WTC11 (cell line): ENCODE results near the gene PHC1.

Source experiments
- CBFB ChIP-seq: sonication (generic); formaldehyde crosslinking; IDR thresholded peaks from 2 replicates; pipeline ENCODE4 v1.8.1; 2022; ENCODE audit warnings: mild to moderate bottlenecking, low read depth, missing genetic modification reagents
- NFATC4 ChIP-seq: fragments of 250-450 bp; sonication (Bioruptor Pico); IDR thresholded peaks from 2 replicates; pipeline ENCODE4 v1.9.0; 2021; ENCODE audit warnings: mild to moderate bottlenecking
- NR2C2 ChIP-seq: sonication (generic); formaldehyde crosslinking; IDR thresholded peaks from 2 replicates; pipeline ENCODE4 v1.8.0; 2022; ENCODE audit warnings: mild to moderate bottlenecking, missing genetic modification reagents
- SMAD4 ChIP-seq: sonication (generic); formaldehyde crosslinking; IDR thresholded peaks from 2 replicates; pipeline ENCODE4 v1.8.0; 2022; ENCODE audit warnings: mild to moderate bottlenecking, missing genetic modification reagents
- TEAD4 ChIP-seq: sonication (generic); formaldehyde crosslinking; IDR thresholded peaks from 2 replicates; pipeline ENCODE4 v1.8.0; 2022; ENCODE audit warnings: mild to moderate bottlenecking, missing genetic modification reagents
- TF ChIP-seq, protein P1 (sequence below): fragments of 200-600 bp; IDR thresholded peaks from 2 replicates; pipeline ENCODE4 v1.8.0; 2022; ENCODE audit warnings: antibody characterized with exemption
- TF ChIP-seq, protein P2 (sequence below): sonication (generic); formaldehyde crosslinking; IDR thresholded peaks from 2 replicates; pipeline ENCODE4 v1.8.0; 2022; ENCODE audit warnings: mild to moderate bottlenecking, missing genetic modification reagents
- TF ChIP-seq, protein P3 (sequence below): sonication (generic); formaldehyde crosslinking; IDR thresholded peaks from 2 replicates; pipeline ENCODE4 v1.8.1; 2023; ENCODE audit warnings: mild to moderate bottlenecking, missing genetic modification reagents, borderline replicate concordance
- TF ChIP-seq, protein P4 (sequence below): sonication (generic); formaldehyde crosslinking; IDR thresholded peaks from 2 replicates; pipeline ENCODE4 v1.8.1; 2022; ENCODE audit warnings: missing genetic modification reagents, borderline replicate concordance

DNA sequence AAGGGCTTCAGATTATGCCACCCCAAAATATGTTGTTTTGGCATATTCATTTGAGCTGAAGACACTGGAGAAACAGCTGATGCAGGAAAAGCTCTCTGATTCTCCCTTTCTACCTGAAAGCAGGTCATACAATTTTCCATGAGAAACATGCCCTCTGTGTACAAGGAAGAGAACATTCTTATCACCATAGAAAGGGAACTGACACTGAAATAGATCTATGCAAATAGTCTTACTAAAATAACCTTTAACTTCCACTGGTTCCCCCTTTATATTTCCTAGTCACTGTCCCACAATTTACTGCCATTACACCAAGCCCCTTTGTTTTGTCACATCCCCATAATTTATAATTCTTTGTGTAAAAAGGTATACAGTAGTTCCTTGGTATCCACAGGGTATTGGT lies 9.6 kb upstream of the PHC1 start:
- TF ChIP-seq, protein P1, sequence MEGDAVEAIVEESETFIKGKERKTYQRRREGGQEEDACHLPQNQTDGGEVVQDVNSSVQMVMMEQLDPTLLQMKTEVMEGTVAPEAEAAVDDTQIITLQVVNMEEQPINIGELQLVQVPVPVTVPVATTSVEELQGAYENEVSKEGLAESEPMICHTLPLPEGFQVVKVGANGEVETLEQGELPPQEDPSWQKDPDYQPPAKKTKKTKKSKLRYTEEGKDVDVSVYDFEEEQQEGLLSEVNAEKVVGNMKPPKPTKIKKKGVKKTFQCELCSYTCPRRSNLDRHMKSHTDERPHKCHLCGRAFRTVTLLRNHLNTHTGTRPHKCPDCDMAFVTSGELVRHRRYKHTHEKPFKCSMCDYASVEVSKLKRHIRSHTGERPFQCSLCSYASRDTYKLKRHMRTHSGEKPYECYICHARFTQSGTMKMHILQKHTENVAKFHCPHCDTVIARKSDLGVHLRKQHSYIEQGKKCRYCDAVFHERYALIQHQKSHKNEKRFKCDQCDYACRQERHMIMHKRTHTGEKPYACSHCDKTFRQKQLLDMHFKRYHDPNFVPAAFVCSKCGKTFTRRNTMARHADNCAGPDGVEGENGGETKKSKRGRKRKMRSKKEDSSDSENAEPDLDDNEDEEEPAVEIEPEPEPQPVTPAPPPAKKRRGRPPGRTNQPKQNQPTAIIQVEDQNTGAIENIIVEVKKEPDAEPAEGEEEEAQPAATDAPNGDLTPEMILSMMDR = no peak
- TF ChIP-seq, protein P2, sequence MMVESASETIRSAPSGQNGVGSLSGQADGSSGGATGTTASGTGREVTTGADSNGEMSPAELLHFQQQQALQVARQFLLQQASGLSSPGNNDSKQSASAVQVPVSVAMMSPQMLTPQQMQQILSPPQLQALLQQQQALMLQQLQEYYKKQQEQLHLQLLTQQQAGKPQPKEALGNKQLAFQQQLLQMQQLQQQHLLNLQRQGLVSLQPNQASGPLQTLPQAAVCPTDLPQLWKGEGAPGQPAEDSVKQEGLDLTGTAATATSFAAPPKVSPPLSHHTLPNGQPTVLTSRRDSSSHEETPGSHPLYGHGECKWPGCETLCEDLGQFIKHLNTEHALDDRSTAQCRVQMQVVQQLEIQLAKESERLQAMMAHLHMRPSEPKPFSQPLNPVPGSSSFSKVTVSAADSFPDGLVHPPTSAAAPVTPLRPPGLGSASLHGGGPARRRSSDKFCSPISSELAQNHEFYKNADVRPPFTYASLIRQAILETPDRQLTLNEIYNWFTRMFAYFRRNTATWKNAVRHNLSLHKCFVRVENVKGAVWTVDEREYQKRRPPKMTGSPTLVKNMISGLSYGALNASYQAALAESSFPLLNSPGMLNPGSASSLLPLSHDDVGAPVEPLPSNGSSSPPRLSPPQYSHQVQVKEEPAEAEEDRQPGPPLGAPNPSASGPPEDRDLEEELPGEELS (CRISPR knock-in tag) = no peak
- TF ChIP-seq SMAD4 (CRISPR knock-in tag) (no peak), NFATC4 (no peak), TEAD4 (CRISPR knock-in tag) (no peak), CBFB (CRISPR knock-in tag) (no peak), NR2C2 (CRISPR knock-in tag) (no peak)
- TF ChIP-seq, protein P3, sequence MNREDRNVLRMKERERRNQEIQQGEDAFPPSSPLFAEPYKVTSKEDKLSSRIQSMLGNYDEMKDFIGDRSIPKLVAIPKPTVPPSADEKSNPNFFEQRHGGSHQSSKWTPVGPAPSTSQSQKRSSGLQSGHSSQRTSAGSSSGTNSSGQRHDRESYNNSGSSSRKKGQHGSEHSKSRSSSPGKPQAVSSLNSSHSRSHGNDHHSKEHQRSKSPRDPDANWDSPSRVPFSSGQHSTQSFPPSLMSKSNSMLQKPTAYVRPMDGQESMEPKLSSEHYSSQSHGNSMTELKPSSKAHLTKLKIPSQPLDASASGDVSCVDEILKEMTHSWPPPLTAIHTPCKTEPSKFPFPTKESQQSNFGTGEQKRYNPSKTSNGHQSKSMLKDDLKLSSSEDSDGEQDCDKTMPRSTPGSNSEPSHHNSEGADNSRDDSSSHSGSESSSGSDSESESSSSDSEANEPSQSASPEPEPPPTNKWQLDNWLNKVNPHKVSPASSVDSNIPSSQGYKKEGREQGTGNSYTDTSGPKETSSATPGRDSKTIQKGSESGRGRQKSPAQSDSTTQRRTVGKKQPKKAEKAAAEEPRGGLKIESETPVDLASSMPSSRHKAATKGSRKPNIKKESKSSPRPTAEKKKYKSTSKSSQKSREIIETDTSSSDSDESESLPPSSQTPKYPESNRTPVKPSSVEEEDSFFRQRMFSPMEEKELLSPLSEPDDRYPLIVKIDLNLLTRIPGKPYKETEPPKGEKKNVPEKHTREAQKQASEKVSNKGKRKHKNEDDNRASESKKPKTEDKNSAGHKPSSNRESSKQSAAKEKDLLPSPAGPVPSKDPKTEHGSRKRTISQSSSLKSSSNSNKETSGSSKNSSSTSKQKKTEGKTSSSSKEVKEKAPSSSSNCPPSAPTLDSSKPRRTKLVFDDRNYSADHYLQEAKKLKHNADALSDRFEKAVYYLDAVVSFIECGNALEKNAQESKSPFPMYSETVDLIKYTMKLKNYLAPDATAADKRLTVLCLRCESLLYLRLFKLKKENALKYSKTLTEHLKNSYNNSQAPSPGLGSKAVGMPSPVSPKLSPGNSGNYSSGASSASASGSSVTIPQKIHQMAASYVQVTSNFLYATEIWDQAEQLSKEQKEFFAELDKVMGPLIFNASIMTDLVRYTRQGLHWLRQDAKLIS (CRISPR knock-in tag) = no peak
- TF ChIP-seq, protein P4, sequence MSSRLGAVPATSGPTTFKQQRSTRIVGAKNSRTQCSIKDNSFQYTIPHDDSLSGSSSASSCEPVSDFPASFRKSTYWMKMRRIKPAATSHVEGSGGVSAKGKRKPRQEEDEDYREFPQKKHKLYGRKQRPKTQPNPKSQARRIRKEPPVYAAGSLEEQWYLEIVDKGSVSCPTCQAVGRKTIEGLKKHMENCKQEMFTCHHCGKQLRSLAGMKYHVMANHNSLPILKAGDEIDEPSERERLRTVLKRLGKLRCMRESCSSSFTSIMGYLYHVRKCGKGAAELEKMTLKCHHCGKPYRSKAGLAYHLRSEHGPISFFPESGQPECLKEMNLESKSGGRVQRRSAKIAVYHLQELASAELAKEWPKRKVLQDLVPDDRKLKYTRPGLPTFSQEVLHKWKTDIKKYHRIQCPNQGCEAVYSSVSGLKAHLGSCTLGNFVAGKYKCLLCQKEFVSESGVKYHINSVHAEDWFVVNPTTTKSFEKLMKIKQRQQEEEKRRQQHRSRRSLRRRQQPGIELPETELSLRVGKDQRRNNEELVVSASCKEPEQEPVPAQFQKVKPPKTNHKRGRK (CRISPR knock-in tag) = no peak
